Caco-2 (cell line): ENCODE results near the gene FBXL4. TPM values are rescaled to one million over a fixed set of nuclear protein-coding genes. Genes with fewer than 3 reads are reported as not detected.

Experiments used
- BruUV-seq: library from RNA; stranded (reverse); fragments of 400-500 nt; replicated peaks from 2 replicates; lab custom pipeline; 2021; lab: Mats Ljungman, UMichigan
- CTCF ChIA-PET: fragments of 300-600 bp; sonication (Branson Sonifier 250); formaldehyde crosslinking; loops from one replicate; lab custom pipeline; 2022; ENCODE audit warnings: antibody characterized with exemption; lab: Charles Lee
- POLR2A ChIA-PET: fragments of 300-600 bp; sonication (Branson Sonifier 250); formaldehyde crosslinking; loops from one replicate; lab custom pipeline; 2022; ENCODE audit warnings: antibody characterized with exemption; lab: Charles Lee
- DNase-seq, 2 experiments: peaks; one replicate each; pipeline versions ENCODE4 v3.0.0 to v3.0.0-alpha.2; 2020 to 2022
- H3K27me3 ChIP-seq: replicated peaks from 2 replicates; pipeline ENCODE4 v1.6.0; 2011; ENCODE audit warnings: low read length; ENCODE audit not compliant: control insufficient read depth, insufficient read depth
- H3K36me3 ChIP-seq: 2 replicates; pipeline ENCODE4 v1.5.1; 2011; ENCODE audit warnings: low read length; ENCODE audit not compliant: control insufficient read depth, insufficient read depth
- H3K4me1 ChIP-seq: fragments of 250-450 bp; sonication (Bioruptor Pico); 2 replicates; pipeline ENCODE4 v1.5.1; 2020; ENCODE audit warnings: mild to moderate bottlenecking
- H3K4me3 ChIP-seq: 2 replicates; pipeline ENCODE4 v1.5.1; 2011; ENCODE audit warnings: low read depth, mild to moderate bottlenecking, control low read depth, low read length
- H3K9me3 ChIP-seq: fragments of 250-450 bp; sonication (Bioruptor Pico); 2 replicates; pipeline ENCODE4 v1.5.1; 2020; ENCODE audit warnings: mild to moderate bottlenecking, moderate library complexity
- H3K27ac Mint-ChIP-seq: one replicate; pipeline ENCODE4 v1.8.0; 2022; ENCODE audit warnings: mixed read lengths; ENCODE audit not compliant: unreplicated experiment
- H3K27me3 Mint-ChIP-seq: one replicate; pipeline ENCODE4 v1.8.0; 2022; ENCODE audit warnings: mixed read lengths; ENCODE audit not compliant: insufficient read depth, unreplicated experiment
- H3K36me3 Mint-ChIP-seq: one replicate; pipeline ENCODE4 v1.8.0; 2022; ENCODE audit warnings: mild to moderate bottlenecking, mixed read lengths; ENCODE audit not compliant: insufficient read depth, unreplicated experiment
- H3K4me1 Mint-ChIP-seq: one replicate; pipeline ENCODE4 v1.8.0; 2022; ENCODE audit warnings: low read depth, mixed read lengths; ENCODE audit not compliant: unreplicated experiment
- H3K4me3 Mint-ChIP-seq: one replicate; pipeline ENCODE4 v1.8.0; 2022; ENCODE audit warnings: mild to moderate bottlenecking, moderate library complexity, mixed read lengths; ENCODE audit not compliant: unreplicated experiment
- H3K9me3 Mint-ChIP-seq: one replicate; pipeline ENCODE4 v1.8.0; 2022; ENCODE audit warnings: mixed read lengths; ENCODE audit not compliant: unreplicated experiment
- CTCF ChIP-seq, 2 experiments: fragments of 200-600 bp in 1 of 2; IDR thresholded peaks; 1 replicate in 1 of 2; 2 replicates in 1 of 2; pipeline versions ENCODE4 v1.5.1 to v1.8.0; 2011 to 2022; ENCODE audit warnings: antibody characterized with exemption in 1 of 2, control low read depth in 1 of 2, inconsistent platforms in 1 of 2, low read depth in 1 of 2, low read length in 1 of 2, mild to moderate bottlenecking in 1 of 2, moderate library complexity in 1 of 2; ENCODE audit not compliant: insufficient read depth in 1 of 2, severe bottlenecking in 1 of 2, unreplicated experiment in 1 of 2
- intact Hi-C: fragments of 100-400 bp; cut with micrococcal nuclease; formaldehyde crosslinking; loops from one replicate; pipeline ENCODE4 v1.10.0; 2022; ENCODE audit not compliant: unreplicated experiment
- total RNA-seq: library from RNA; stranded (reverse); gene quantifications from 2 replicates; pipeline ENCODE4 v1.2.3, GENCODE V29; 2022

Gene FBXL4
- total RNA-seq, 1 experiment from 2014 or later: 5.9 TPM

GRCh38 chr6:98974309-98974708 is 26.6 kb upstream of the FBXL4 start:
- Mint-ChIP-seq H3K4me3 (no peak overlapping the region), H3K4me1 (no peaks in the 10 kb centered on the region), H3K9me3 (no peaks in the 10 kb centered on the region), H3K27ac (no peak overlapping the region), H3K36me3 (no peaks in the 10 kb centered on the region), H3K27me3 (peaks cover 8% of the 10 kb centered on the region)
- DNase-seq: no peak
- BruUV-seq: no TSS peak
- POLR2A ChIA-PET: no interaction called here
- Histone ChIP-seq H3K36me3 (no peaks in the 10 kb centered on the region), H3K9me3 (no peaks in the 10 kb centered on the region), H3K27me3 (no peaks in the 10 kb centered on the region), H3K4me1 (no peaks in the 10 kb centered on the region), H3K4me3 (no peak overlapping the region)
- no peak for TF ChIP-seq CTCF (IDR thresholded peaks at IDR 0.05; ENCODE audit: insufficient read depth in 1 of 2, low read depth in 1 of 2, low read length in 1 of 2, severe bottlenecking in 1 of 2, unreplicated experiment in 1 of 2)
- intact Hi-C loops: no loop called here
- CTCF ChIA-PET: no interaction called here

- H3K27ac Mint-ChIP-seq: no peak overlapping the region
- ChIA-PET POLR2A (no interaction called here), CTCF (no interaction called here)
- no peaks in the 10 kb centered on the region for H3K36me3 ChIP-seq
- H3K27me3 ChIP-seq: no peaks in the 10 kb centered on the region
- no peaks in the 10 kb centered on the region for H3K4me1 Mint-ChIP-seq
- no peak for DNase-seq
- intact Hi-C loops: no loop called here
- no peak overlapping the region for H3K4me3 Mint-ChIP-seq
- TF ChIP-seq CTCF (IDR thresholded peaks at IDR 0.05; ENCODE audit: insufficient read depth in 1 of 2, low read depth in 1 of 2, low read length in 1 of 2, severe bottlenecking in 1 of 2, unreplicated experiment in 1 of 2): no peak
- H3K36me3 Mint-ChIP-seq: no peaks in the 10 kb centered on the region
- peaks cover 8% of the 10 kb centered on the region for H3K27me3 Mint-ChIP-seq
- no peaks in the 10 kb centered on the region for H3K9me3 ChIP-seq
- H3K9me3 Mint-ChIP-seq: no peaks in the 10 kb centered on the region
- no peaks in the 10 kb centered on the region for H3K4me1 ChIP-seq
- no peak overlapping the region for H3K4me3 ChIP-seq
- BruUV-seq: no TSS peak
Observed at GRCh38 chr6:98973571-98973970, 25.8 kb upstream of the FBXL4 start.

- POLR2A ChIA-PET: no interaction called here
- Mint-ChIP-seq H3K36me3 (no peaks in the 10 kb centered on the region), H3K4me3 (no peak overlapping the region), H3K9me3 (no peaks in the 10 kb centered on the region), H3K27me3 (peaks cover 4% of the 10 kb centered on the region), H3K27ac (no peak overlapping the region), H3K4me1 (no peaks in the 10 kb centered on the region)
- Histone ChIP-seq H3K27me3 (no peaks in the 10 kb centered on the region), H3K4me1 (no peaks in the 10 kb centered on the region), H3K9me3 (no peaks in the 10 kb centered on the region), H3K36me3 (no peaks in the 10 kb centered on the region), H3K4me3 (no peak overlapping the region)
- CTCF ChIA-PET: no interaction called here
- no peak for DNase-seq
- no peak for TF ChIP-seq CTCF (IDR thresholded peaks at IDR 0.05; ENCODE audit: insufficient read depth in 1 of 2, low read depth in 1 of 2, low read length in 1 of 2, severe bottlenecking in 1 of 2, unreplicated experiment in 1 of 2)
- BruUV-seq: no TSS peak
- intact Hi-C loops: no loop called here
Observed at GRCh38 chr6:98971303-98971702, 23.6 kb upstream of the FBXL4 start.
